ENCODE results near the gene PRDM1.

GRCh38 chr6:106059331-106059730 lies 26.8 kb upstream of the PRDM1 start:
- TF ChIP-seq ARNTL (CRISPR knock-in tag; IDR thresholded peaks at IDR 0.05; ENCODE audit: borderline replicate concordance, low read depth) (no peak), ZNF70 (CRISPR knock-in tag; IDR thresholded peaks at IDR 0.05) (no peak), ZC3H10 (CRISPR knock-in tag; IDR thresholded peaks at IDR 0.05) (no peak), GLIS3 (CRISPR knock-in tag; IDR thresholded peaks at IDR 0.05) (no peak), CSRNP3 (CRISPR knock-in tag; IDR thresholded peaks at IDR 0.05) (no peak), ISL1 (CRISPR knock-in tag; IDR thresholded peaks at IDR 0.05) (no peak), TOX (CRISPR knock-in tag; IDR thresholded peaks at IDR 0.05; ENCODE audit: borderline replicate concordance) (no peak), CSDC2 (CRISPR knock-in tag; IDR thresholded peaks at IDR 0.05) (no peak), ZFP30 (CRISPR knock-in tag; IDR thresholded peaks at IDR 0.05) (no peak), PATZ1 (CRISPR knock-in tag; IDR thresholded peaks at IDR 0.05; ENCODE audit: borderline replicate concordance) (no peak)
